Loucy (cell line): ENCODE measurements around the gene ANKRD55.

Experiments used
- H2AFZ ChIP-seq: fragments of 200-600 bp; sonication (generic); 2 replicates; pipeline ENCODE4 v1.6.0; 2016; ENCODE audit warnings: antibody characterized with exemption, mild to moderate bottlenecking, low read length, moderate library complexity
- H3F3A ChIP-seq: fragments of 200-600 bp; 2 replicates; pipeline ENCODE4 v1.6.0; 2016; ENCODE audit warnings: antibody characterized with exemption, low read depth, mild to moderate bottlenecking
- H3K27me3 ChIP-seq: fragments of 200-600 bp; sonication (generic); 2 replicates; pipeline ENCODE4 v1.6.1; 2014; ENCODE audit warnings: low read length, mild to moderate bottlenecking; ENCODE audit not compliant: insufficient read depth, poor library complexity, severe bottlenecking
- H3K36me3 ChIP-seq: fragments of 200-600 bp; sonication (generic); 2 replicates; pipeline ENCODE4 v1.6.1; 2016; ENCODE audit warnings: low read length; ENCODE audit not compliant: insufficient read depth
- H3K4me1 ChIP-seq: fragments of 200-600 bp; sonication (generic); 2 replicates; pipeline ENCODE4 v1.5.1; 2014; ENCODE audit warnings: low read length, mild to moderate bottlenecking; ENCODE audit not compliant: insufficient read depth, poor library complexity, severe bottlenecking
- H3K4me2 ChIP-seq: fragments of 200-600 bp; sonication (generic); 2 replicates; pipeline ENCODE4 v1.6.0; 2014; ENCODE audit warnings: antibody characterized with exemption, low read length, low read depth, mild to moderate bottlenecking; ENCODE audit not compliant: poor library complexity, severe bottlenecking
- H3K4me3 ChIP-seq: fragments of 200-600 bp; sonication (generic); 2 replicates; pipeline ENCODE4 v1.5.1; 2014; ENCODE audit warnings: low read length, mild to moderate bottlenecking, mixed read lengths; ENCODE audit not compliant: poor library complexity, severe bottlenecking
- H3K79me2 ChIP-seq: fragments of 200-600 bp; sonication (generic); 2 replicates; pipeline ENCODE4 v1.6.1; 2014; ENCODE audit warnings: low read length; ENCODE audit not compliant: insufficient read depth
- H3K9ac ChIP-seq: fragments of 200-600 bp; sonication (generic); 2 replicates; pipeline ENCODE4 v1.6.0; 2014; ENCODE audit warnings: mild to moderate bottlenecking, low read depth, low read length, moderate library complexity; ENCODE audit not compliant: poor library complexity, severe bottlenecking
- H3K9me2 ChIP-seq: fragments of 200-600 bp; sonication (generic); replicated peaks from 2 replicates; pipeline ENCODE4 v1.6.1; 2016; ENCODE audit warnings: low read depth, low read length, mixed read lengths
- H3K9me3 ChIP-seq: fragments of 200-600 bp; sonication (generic); 2 replicates; pipeline ENCODE4 v1.6.1; 2014; ENCODE audit warnings: mild to moderate bottlenecking, antibody characterized with exemption, low read length, low read depth; ENCODE audit not compliant: insufficient read depth
- H4K20me1 ChIP-seq: fragments of 200-600 bp; sonication (generic); 2 replicates; pipeline ENCODE4 v1.6.0; 2014; ENCODE audit warnings: antibody characterized with exemption, low read length, mild to moderate bottlenecking; ENCODE audit not compliant: insufficient read depth, poor library complexity, severe bottlenecking
- EZH2phosphoT487 ChIP-seq: fragments of 200-600 bp; IDR thresholded peaks from 2 replicates; pipeline ENCODE4 v1.6.1; 2018; ENCODE audit warnings: antibody characterized with exemption, mild to moderate bottlenecking, moderate library complexity, borderline replicate concordance
- TF ChIP-seq, protein P1 (sequence below): fragments of 200-600 bp; sonication (generic); conservative IDR thresholded peaks from 2 replicates; pipeline ENCODE4 v1.5.1; 2014; ENCODE audit warnings: mild to moderate bottlenecking, antibody characterized with exemption, low read length

ANKRD55 gene

DNA sequence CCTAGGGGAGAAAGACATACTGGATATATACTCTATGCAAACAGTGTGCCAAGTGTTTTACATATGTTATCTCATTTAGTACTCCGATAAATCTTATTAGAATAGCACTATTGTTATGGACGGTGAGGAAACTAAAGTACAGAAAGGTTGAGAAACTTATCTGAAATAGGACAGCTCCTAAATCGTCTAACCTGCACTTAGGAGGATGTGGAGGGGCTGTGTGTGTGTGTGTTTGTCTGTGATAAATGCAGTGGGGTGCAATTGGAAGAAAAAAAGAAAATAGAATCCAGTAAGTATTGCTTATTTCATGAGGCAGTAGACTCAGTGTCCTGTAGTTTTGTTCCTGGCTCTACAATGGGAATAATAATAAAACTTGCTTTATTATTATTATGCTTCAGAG is 131.9 kb downstream of the ANKRD55 start:
- H4K20me1 ChIP-seq = no peaks in the 10 kb centered on the region
- no peaks in the 10 kb centered on the region for H3K79me2 ChIP-seq
- no peaks in the 10 kb centered on the region for H3K9me2 ChIP-seq
- H2AFZ ChIP-seq = no peak overlapping the region
- no peak overlapping the region for H3K4me3 ChIP-seq
- no peaks in the 10 kb centered on the region for H3K27me3 ChIP-seq
- no peaks in the 10 kb centered on the region for H3K4me1 ChIP-seq
- no peak for TF ChIP-seq EZH2phosphoT487
- TF ChIP-seq, protein P1, sequence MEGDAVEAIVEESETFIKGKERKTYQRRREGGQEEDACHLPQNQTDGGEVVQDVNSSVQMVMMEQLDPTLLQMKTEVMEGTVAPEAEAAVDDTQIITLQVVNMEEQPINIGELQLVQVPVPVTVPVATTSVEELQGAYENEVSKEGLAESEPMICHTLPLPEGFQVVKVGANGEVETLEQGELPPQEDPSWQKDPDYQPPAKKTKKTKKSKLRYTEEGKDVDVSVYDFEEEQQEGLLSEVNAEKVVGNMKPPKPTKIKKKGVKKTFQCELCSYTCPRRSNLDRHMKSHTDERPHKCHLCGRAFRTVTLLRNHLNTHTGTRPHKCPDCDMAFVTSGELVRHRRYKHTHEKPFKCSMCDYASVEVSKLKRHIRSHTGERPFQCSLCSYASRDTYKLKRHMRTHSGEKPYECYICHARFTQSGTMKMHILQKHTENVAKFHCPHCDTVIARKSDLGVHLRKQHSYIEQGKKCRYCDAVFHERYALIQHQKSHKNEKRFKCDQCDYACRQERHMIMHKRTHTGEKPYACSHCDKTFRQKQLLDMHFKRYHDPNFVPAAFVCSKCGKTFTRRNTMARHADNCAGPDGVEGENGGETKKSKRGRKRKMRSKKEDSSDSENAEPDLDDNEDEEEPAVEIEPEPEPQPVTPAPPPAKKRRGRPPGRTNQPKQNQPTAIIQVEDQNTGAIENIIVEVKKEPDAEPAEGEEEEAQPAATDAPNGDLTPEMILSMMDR = no peak
- H3K9ac ChIP-seq = no peak overlapping the region
- no peaks in the 10 kb centered on the region for H3F3A ChIP-seq
- H3K9me3 ChIP-seq = no peaks in the 10 kb centered on the region
- H3K4me2 ChIP-seq = no peak overlapping the region
- no peaks in the 10 kb centered on the region for H3K36me3 ChIP-seq

DNA sequence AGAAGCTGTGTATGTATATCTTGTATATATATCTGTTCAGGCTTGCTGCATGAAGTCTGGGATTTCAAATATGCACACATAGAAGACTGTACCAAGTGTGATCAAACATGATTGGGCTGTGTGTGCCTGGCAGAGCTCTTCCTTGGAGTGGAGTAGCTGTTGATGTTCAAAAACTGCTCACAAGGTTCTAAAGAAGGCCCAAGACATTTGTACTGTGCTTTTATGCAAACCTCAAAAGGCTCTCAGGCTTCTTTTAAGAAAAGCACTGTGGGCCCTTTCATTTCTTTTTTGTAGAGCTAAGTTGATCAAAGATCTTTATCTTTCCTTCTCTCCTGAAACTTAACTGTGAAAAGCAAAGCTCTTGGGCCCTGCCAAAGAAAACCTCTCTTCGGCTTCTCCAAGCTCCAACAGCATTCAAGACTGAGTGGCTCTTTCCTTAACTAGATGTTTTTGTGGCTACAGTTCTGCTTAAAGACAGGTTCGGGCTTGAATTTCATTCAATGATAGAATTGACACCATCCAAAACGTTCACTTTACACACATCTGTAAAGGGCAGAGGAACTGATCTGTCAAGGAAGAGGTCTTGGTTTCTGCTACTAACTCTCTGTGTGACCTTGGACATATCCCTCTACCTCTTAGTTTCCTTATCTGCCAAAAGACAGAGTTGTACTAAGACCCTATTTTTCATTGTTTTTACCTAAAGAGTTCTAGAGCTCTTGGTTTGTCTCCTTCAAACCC is 132.5 kb downstream of the ANKRD55 start:
- Histone ChIP-seq H3K9ac (no peak overlapping the region), H2AFZ (no peak overlapping the region), H3K4me2 (no peak overlapping the region), H3K36me3 (no peaks in the 10 kb centered on the region), H4K20me1 (no peaks in the 10 kb centered on the region), H3K79me2 (no peaks in the 10 kb centered on the region), H3K9me3 (no peaks in the 10 kb centered on the region), H3K4me3 (no peak overlapping the region), H3F3A (no peaks in the 10 kb centered on the region), H3K27me3 (no peaks in the 10 kb centered on the region), H3K9me2 (no peaks in the 10 kb centered on the region), H3K4me1 (no peaks in the 10 kb centered on the region)
- TF ChIP-seq EZH2phosphoT487 = no peak
- TF ChIP-seq, protein P1 = no peak

DNA sequence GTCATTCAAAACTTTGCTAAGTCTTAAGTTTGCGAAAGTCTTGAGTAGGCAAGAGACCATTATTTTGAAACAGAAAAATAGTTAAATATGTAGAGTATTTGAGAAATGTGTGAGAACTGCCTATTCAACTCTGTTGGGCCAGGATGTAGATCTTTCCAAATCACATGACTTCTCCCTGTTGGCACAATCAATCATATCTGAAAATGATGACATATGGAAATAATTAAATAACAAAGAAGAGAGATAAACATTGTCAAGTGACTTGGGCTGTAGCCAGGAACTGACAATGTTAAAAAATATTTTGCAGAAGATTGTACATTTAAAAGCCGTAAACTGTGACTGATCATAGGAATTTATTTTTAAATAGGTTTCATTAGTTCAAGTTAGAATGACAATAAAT is 133.8 kb downstream of the ANKRD55 start:
- no peaks in the 10 kb centered on the region for H3F3A ChIP-seq
- no peaks in the 10 kb centered on the region for H3K79me2 ChIP-seq
- no peak overlapping the region for H3K9ac ChIP-seq
- no peaks in the 10 kb centered on the region for H3K36me3 ChIP-seq
- H3K4me3 ChIP-seq = no peak overlapping the region
- no peaks in the 10 kb centered on the region for H3K4me1 ChIP-seq
- no peaks in the 10 kb centered on the region for H3K9me3 ChIP-seq
- TF ChIP-seq, protein P1 = no peak
- no peak for TF ChIP-seq EZH2phosphoT487
- H3K4me2 ChIP-seq = no peak overlapping the region
- H3K9me2 ChIP-seq = no peaks in the 10 kb centered on the region
- H2AFZ ChIP-seq = no peak overlapping the region
- H4K20me1 ChIP-seq = no peaks in the 10 kb centered on the region
- no peaks in the 10 kb centered on the region for H3K27me3 ChIP-seq
